HAP-1 (cell line): ENCODE data around the gene IQGAP3.

ENCODE experiments used
- DNase-seq, 2 experiments: peaks; one replicate each; pipeline ENCODE4 v3.0.0-alpha.2; 2016 to 2020; ENCODE audit warnings: low spot score in 2 of 2
- H3K27me3 ChIP-seq: fragments of 250-450 bp; sonication (Bioruptor Pico); 2 replicates; pipeline ENCODE4 v1.5.1; 2020; ENCODE audit warnings: low read depth, mild to moderate bottlenecking, moderate library complexity
- H3K36me3 ChIP-seq: fragments of 250-450 bp; sonication (Bioruptor Pico); replicated peaks from 2 replicates; pipeline ENCODE4 v1.5.1; 2020; ENCODE audit warnings: mild to moderate bottlenecking
- H3K4me1 ChIP-seq: fragments of 250-450 bp; sonication (Bioruptor Pico); 2 replicates; pipeline ENCODE4 v1.5.1; 2020; ENCODE audit warnings: mild to moderate bottlenecking
- H3K4me3 ChIP-seq: fragments of 250-450 bp; sonication (Bioruptor Pico); 2 replicates; pipeline ENCODE4 v1.5.1; 2020; ENCODE audit warnings: mild to moderate bottlenecking, moderate library complexity
- H3K9me3 ChIP-seq: fragments of 250-450 bp; sonication (Bioruptor Pico); 2 replicates; pipeline ENCODE4 v1.5.1; 2020; ENCODE audit warnings: mild to moderate bottlenecking, moderate library complexity
- in situ Hi-C: fragments of 300-500 bp; cut with MboI; formaldehyde crosslinking; loops from 3 replicates; pipeline ENCODE4 v1.14.3; 2020; ENCODE audit warnings: low sequenced_read_pairs, inconsistent platforms, mixed read lengths

IQGAP3 gene

GRCh38 chr1:156503698-156504437 is 68.5 kb downstream of the IQGAP3 start:
- Histone ChIP-seq H3K9me3 (no peaks in the 10 kb centered on the region), H3K36me3 (no peaks in the 10 kb centered on the region), H3K4me3 (no peak overlapping the region), H3K27me3 (no peaks in the 10 kb centered on the region), H3K4me1 (peaks cover 25% of the 10 kb centered on the region)
- in situ Hi-C loops = no loop called here
- peak in 1 of 2 experiments; percentile 2 for DNase-seq

GRCh38 chr1:156502894-156503697 is 69.3 kb downstream of the IQGAP3 start:
- peak in 1 of 2 experiments; percentile 1 for DNase-seq
- no peaks in the 10 kb centered on the region for H3K9me3 ChIP-seq

GRCh38 chr1:156502391-156502893 is 69.9 kb downstream of the IQGAP3 start:
- Histone ChIP-seq H3K36me3 (no peaks in the 10 kb centered on the region), H3K27me3 (no peaks in the 10 kb centered on the region), H3K4me1 (peaks cover 28% of the 10 kb centered on the region), H3K9me3 (no peaks in the 10 kb centered on the region), H3K4me3 (no peak overlapping the region)
- peak in 1 of 2 experiments; percentile 1 for DNase-seq
- in situ Hi-C loops = no loop called here

More at GRCh38 chr1:156502894-156503697, 69.3 kb downstream of the IQGAP3 start:
- in situ Hi-C loops = no loop called here
- Histone ChIP-seq H3K4me3 (no peak overlapping the region), H3K4me1 (peaks cover 28% of the 10 kb centered on the region), H3K36me3 (no peaks in the 10 kb centered on the region), H3K27me3 (no peaks in the 10 kb centered on the region)

DNA sequence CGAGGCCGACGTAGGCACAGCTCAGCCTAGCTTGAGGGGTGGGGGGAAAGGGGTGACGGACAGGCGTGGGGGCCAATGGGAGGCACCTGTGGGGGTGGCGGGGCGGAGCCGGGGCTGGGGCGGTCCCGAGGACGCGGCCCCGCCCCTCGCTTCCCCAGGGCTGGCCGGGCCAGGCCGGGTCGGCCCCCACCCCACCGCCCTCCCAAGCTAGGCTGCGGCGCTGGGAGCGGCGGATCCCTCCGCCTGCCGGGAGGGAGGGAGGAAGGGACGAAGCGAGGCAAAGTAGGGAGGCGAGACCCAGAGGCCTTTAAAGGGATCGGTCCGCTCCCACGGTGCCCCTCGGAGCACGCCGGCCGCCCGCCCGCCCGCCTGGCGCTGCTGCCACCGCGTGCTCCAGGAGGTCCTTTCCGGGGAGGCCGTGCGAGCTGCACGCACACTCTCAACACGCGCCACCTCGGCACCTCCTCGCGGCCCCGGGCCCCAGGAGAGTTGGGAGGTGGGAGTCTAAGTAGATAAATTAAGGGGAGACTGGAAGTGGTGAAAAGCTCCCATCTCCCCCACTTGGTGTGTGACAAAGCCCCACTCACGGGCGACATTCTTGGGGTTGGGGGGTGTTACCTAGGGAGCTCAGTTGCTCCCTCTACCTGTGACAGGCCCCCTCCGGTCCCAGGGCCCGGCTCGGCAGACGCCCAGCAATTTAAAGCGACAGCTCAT is 71.4 kb downstream of the IQGAP3 start:
- Histone ChIP-seq H3K4me3 (peak overlapping the region; percentile 88), H3K27me3 (no peaks in the 10 kb centered on the region), H3K36me3 (no peaks in the 10 kb centered on the region), H3K4me1 (peaks cover 28% of the 10 kb centered on the region), H3K9me3 (no peaks in the 10 kb centered on the region)
- in situ Hi-C loops = no loop called here
- peak; percentile 88 to 94 for DNase-seq

DNA sequence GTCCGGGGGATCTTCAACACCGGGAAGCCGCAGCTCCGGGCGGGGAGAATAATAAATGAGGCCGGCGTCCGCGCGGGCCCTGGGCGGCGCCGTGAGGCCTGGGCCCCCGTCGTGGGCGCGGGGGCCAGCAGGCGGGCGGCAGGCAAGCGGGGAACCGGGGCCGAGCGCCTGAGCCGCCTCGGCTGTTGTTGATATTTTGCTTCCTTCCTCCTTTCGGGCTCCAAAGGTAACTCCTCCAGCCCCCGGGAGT is 71.9 kb downstream of the IQGAP3 start, which contains the start of gene MEF2D:
Gene MEF2D, minus strand, starts transcription at position 233 of the 250 bp plus-strand sequence. CDS start 17,483 bp downstream, outside the sequence.
- peaks cover 26% of the 10 kb centered on the region for H3K4me1 ChIP-seq
- peak within 1 kb of the TSS; percentile 88 for H3K4me3 ChIP-seq
- H3K36me3 ChIP-seq = no peaks in the 10 kb centered on the region
- H3K27me3 ChIP-seq = no peaks in the 10 kb centered on the region
- DNase-seq = peak in 1 of 2 experiments; percentile 6
- in situ Hi-C loops = no loop called here
- no peaks in the 10 kb centered on the region for H3K9me3 ChIP-seq

DNA sequence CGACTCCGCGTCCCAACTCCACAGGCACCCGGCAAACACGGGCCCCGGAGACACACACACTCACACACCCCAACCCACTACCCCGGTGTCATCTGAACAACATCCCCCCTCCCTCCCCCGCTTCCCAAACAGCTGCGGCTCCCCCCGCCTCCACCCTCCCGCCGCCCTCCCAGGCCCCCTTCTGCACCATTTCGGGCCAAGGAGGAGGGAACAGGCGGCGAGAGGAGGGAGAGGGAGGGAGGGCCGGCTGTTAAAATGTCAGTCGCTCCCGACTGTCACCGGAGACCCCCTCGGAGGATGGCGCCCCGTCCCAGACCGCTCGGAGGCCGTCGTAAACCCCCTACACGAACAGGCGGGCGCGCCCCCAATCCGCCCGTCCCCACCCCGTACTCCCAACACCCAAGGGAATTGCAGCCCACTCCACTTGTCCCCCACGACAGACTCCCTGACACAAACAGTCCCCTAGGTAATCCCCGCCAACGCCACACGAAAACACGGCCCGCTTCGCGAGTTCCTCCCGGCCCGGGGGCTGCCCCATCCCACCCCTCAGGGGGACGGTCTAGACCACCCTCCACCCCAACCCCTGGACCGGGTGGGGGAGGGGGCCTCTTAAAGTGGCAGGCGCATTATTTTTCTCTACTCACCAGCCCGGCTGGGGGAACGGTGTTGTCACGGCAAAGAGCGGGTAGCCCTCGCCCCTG is 72.4 kb downstream of the IQGAP3 start:
- Histone ChIP-seq H3K27me3 (no peaks in the 10 kb centered on the region), H3K4me3 (peak overlapping the region; percentile 88), H3K36me3 (no peaks in the 10 kb centered on the region), H3K9me3 (no peaks in the 10 kb centered on the region), H3K4me1 (peaks cover 24% of the 10 kb centered on the region)
- in situ Hi-C loops = no loop called here
- peak in 1 of 2 experiments; percentile 57 for DNase-seq

DNA sequence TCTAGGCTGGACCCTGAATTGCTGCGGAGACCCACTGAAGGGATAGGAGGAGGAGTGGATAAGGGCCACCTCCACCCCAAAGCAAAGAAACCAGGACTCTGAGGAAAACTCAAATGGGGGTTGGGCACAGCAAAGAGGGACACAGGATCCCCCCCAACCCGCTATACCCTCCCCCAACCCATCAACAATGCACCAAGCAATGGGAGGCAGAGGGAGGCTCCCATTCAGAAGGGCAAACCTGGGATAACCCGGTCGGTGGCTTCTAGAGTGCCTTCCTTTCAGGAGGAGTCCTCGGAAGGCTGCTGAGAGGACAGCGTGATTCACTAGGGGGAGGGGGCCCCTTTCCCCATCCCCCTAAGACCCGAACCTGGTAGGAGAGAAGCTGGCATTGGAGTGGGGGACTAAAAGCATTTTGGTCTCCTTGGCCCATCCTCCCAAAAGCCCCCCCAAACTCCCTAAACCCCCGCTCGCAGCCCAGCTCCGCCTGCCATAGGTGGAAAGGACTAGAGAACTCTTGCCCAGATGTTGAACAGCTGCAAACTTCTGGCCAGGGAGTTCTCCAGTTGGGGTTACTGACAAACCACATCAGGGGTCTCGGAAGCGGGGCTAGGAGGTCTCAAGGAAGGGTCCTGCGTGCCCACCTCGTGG is 73.0 kb downstream of the IQGAP3 start:
- peaks cover 18% of the 10 kb centered on the region for H3K4me1 ChIP-seq
- H3K9me3 ChIP-seq = no peaks in the 10 kb centered on the region
- H3K36me3 ChIP-seq = no peaks in the 10 kb centered on the region
- no peaks in the 10 kb centered on the region for H3K27me3 ChIP-seq
- in situ Hi-C loops = no loop called here
- peak overlapping the region; percentile 88 for H3K4me3 ChIP-seq
- peak in 1 of 2 experiments; percentile 23 for DNase-seq

GRCh38 chr1:156498432-156499193 is 73.8 kb downstream of the IQGAP3 start:
- in situ Hi-C loops = no loop called here
- peak in 1 of 2 experiments; percentile 21 for DNase-seq
- Histone ChIP-seq H3K4me1 (peaks cover 17% of the 10 kb centered on the region), H3K36me3 (no peaks in the 10 kb centered on the region), H3K4me3 (peak overlapping the region; percentile 88), H3K27me3 (no peaks in the 10 kb centered on the region), H3K9me3 (no peaks in the 10 kb centered on the region)

GRCh38 chr1:156497743-156498431 is 74.5 kb downstream of the IQGAP3 start:
- Histone ChIP-seq H3K27me3 (no peaks in the 10 kb centered on the region), H3K36me3 (no peaks in the 10 kb centered on the region)

DNA sequence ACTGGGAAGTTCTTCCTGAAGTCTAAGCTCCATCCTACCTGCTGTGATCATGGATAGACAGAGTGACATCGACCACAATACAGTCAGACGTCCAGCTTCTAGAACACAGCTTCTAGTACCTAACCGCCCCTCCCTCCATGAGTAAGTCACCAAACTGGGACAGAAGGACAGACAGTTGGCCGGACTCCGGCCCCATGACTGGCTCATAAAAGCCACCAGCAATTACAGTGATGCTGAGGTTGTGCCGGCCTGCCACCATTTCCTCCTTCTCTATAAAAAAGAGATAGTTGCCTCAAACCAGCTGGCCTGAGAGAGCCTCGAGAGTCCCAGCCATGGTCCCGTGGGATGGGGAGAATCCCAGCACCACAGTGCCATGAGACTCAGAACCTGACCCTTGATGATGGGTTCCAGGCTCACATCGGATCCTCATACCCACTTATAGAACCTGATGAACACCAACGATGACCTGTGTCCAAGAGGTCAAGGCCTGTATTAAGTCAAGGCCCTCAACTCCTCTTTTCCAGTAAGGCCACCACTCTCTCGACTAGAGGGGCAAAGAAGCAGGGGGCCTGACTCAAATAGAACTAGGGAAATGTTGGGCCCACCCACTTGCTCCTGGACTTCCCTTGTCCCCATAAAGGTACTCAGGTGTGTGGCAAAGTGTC is 75.2 kb downstream of the IQGAP3 start:
- Histone ChIP-seq H3K27me3 (no peaks in the 10 kb centered on the region), H3K36me3 (no peaks in the 10 kb centered on the region), H3K4me3 (no peak overlapping the region), H3K4me1 (peaks cover 17% of the 10 kb centered on the region), H3K9me3 (no peaks in the 10 kb centered on the region)
- in situ Hi-C loops = no loop called here
- no peak for DNase-seq

More at GRCh38 chr1:156497743-156498431, 74.5 kb downstream of the IQGAP3 start:
- no peak for DNase-seq
- in situ Hi-C loops = no loop called here
- Histone ChIP-seq H3K4me3 (no peak overlapping the region), H3K9me3 (no peaks in the 10 kb centered on the region), H3K4me1 (peaks cover 17% of the 10 kb centered on the region)

- in situ Hi-C loops = no loop called here
These were observed 76.1 kb downstream of the IQGAP3 start for GRCh38 chr1:156496211-156496761.

More at GRCh38 chr1:156496211-156496761, 76.1 kb downstream of the IQGAP3 start:
- no peaks in the 10 kb centered on the region for H3K9me3 ChIP-seq
- DNase-seq = no peak
- H3K4me3 ChIP-seq = no peak overlapping the region
- H3K36me3 ChIP-seq = no peaks in the 10 kb centered on the region
- H3K27me3 ChIP-seq = no peaks in the 10 kb centered on the region
- H3K4me1 ChIP-seq = peaks cover 13% of the 10 kb centered on the region
